ENCODE results near the gene SLC6A3.

Gene SLC6A3

GRCh38 chr5:1344975-1345838, 100.0 kb downstream of the SLC6A3 start, which contains the start of gene CLPTM1L:
Gene CLPTM1L (minus strand): TSS chr5:1345099. CDS start chr5:1344841, 258 bp downstream.
- DNase-seq = peak; percentile 81

DNA sequence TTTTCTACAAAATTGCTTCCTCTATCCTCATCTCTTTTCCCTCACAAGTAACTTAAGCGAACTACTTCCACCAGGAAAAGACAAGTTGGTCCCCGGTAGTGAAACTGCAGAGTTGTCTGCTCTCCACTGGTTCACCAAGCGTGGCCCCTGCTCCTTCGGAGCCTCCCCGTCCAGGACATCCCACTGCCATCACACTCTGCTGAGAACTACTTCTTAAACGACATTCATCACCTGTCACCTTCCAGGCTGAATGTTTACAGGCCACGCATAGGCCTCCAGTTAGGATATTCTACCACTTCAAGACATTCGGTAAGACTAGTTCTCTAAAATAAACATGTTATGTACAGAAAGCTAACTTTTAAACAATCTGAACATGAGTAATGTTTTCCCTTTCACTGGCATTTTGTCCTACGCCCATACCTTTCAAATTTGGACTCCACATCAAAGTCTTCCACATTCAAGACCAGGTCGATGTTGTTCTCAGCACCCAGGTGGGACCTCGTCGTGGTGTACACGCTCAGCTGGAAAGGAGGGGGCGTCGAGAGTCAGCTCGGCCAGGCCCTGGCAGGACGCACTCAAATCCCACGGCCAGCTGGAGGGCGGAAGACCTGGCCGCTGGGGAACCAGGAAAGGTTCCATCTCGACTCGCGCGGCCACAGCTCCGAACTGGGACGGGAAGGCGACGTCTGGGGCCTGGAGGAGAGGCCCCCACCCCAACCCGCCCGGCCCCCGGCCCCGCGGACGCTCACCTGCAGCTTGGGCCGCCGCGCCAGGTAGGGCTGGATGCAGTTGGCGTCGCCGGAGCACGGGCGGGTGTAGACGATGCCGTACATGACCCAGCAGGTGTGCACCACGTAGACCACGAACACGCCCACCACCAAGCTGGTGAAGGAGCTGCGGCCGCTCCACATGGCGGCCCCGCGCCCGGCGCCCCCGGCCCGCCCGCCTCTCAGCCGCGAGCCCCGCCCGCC, 101.0 kb downstream of the SLC6A3 start:
- no peak for DNase-seq

GRCh38 chr5:1343315-1343751, 101.9 kb downstream of the SLC6A3 start:
- DNase-seq = no peak
